ENCODE measurements around the gene AKR1B1. TPM values are rescaled to one million over a fixed set of nuclear protein-coding genes. Genes with fewer than 3 reads are reported as not detected.

Gene AKR1B1
- total RNA-seq, 1 experiment from 2014 or later = 166 TPM

DNA sequence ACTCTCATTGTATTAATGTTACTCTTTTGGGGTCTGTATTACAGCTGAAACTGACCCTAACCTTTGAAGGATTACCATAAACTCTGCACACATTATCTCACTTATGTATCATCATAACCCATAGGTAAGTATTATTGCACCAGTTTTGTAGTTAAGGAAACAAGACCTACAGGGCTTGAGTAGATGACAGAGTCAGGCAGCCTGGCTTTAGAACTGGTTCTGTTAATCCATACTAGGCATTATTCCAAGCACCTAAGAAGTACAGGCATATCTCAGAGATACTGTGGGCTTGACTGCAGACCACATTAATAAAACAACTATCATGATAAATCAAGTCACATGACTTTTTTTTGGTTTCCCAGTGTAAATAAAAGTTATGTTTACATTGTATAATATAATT, 17.1 kb upstream of the AKR1B1 start:
- Histone ChIP-seq H3K18ac (ENCODE audit: insufficient read length, low read depth, low read length) (no peak overlapping the region), H4K91ac (ENCODE audit: insufficient read length, low read depth, low read length) (no peak overlapping the region), H3K23ac (ENCODE audit: insufficient read length, low read depth, low read length) (no peak overlapping the region), H2BK20ac (ENCODE audit: low read depth, low read length, poor library complexity, severe bottlenecking) (no peak overlapping the region), H4K20me1 (ENCODE audit: control insufficient read depth, insufficient read depth, insufficient read length) (no peaks in the 10 kb centered on the region), H3K4ac (ENCODE audit: low read depth, low read length) (no peak overlapping the region), H2BK15ac (ENCODE audit: low read depth, low read length) (no peak overlapping the region), H4K5ac (ENCODE audit: insufficient read length, low read depth, low read length) (no peak overlapping the region), H3K27me3 (ENCODE audit: insufficient read depth, low read length) (no peaks in the 10 kb centered on the region), H3K27ac (ENCODE audit: insufficient read length, low read depth, low read length) (no peak overlapping the region), H3K79me2 (ENCODE audit: insufficient read depth, low read length) (no peaks in the 10 kb centered on the region), H3K9ac (ENCODE audit: extremely low read depth, insufficient read length, low read length) (no peak overlapping the region), H3K56ac (ENCODE audit: insufficient read length, low read depth, low read length) (no peak overlapping the region), H3K4me2 (ENCODE audit: insufficient read depth, insufficient read length, low read length) (no peak overlapping the region), H3K79me1 (ENCODE audit: insufficient read depth, low read depth, low read length, poor library complexity, severe bottlenecking) (no peaks in the 10 kb centered on the region), H4K8ac (replicated peaks; ENCODE audit: insufficient read length, low read depth, low read length) (no peak overlapping the region), H3T11ph (ENCODE audit: low read length) (no peak overlapping the region), H3K9me3 (ENCODE audit: control insufficient read depth, low read depth, low read length) (no peaks in the 10 kb centered on the region), H2AFZ (ENCODE audit: low read length) (no peak overlapping the region), H3K23me2 (ENCODE audit: insufficient read length, low read depth, low read length, poor library complexity, severe bottlenecking) (no peaks in the 10 kb centered on the region), H2BK120ac (ENCODE audit: low read depth, low read length, poor library complexity, severe bottlenecking) (no peak overlapping the region), H3K14ac (ENCODE audit: insufficient read depth, low read length) (no peak overlapping the region), H2BK5ac (ENCODE audit: insufficient read length, low read length) (no peak overlapping the region), H3K4me1 (ENCODE audit: insufficient read depth, low read length) (no peaks in the 10 kb centered on the region), H2BK12ac (ENCODE audit: insufficient read length, low read depth, low read length) (no peak overlapping the region), H2AK5ac (ENCODE audit: insufficient read length, low read length) (no peak overlapping the region)
- Mint-ChIP-seq H3K27ac (no peak overlapping the region), H3K9me3 (no peaks in the 10 kb centered on the region), H3K4me3 (no peak overlapping the region), H3K36me3 (ENCODE audit: insufficient read depth in 1 of 3, low read depth in 3 of 3) (no peaks in the 10 kb centered on the region; a peak in 1 of 7 replicates), H3K4me1 (peaks cover 11 to 15% of the 10 kb centered on the region in 2 experiments), H3K27me3 (ENCODE audit: low read depth) (no peaks in the 10 kb centered on the region)
- no peak for TF ChIP-seq CTCF (conservative IDR thresholded peaks at IDR 0.05)
- no peak for DNase-seq

Measured in H9 (cell line).